Endothelial cell of umbilical vein (primary cell): ENCODE results near the gene TMEM40. TPM values are rescaled to one million over a fixed set of nuclear protein-coding genes. Genes with fewer than 3 reads are reported as not detected.
"Not testable (repeated sequence)": the region's sequence is repeated elsewhere in the genome, so short reads cannot be mapped to it uniquely, and the experiment has no call there.

Source experiments
- BruUV-seq: library from RNA; stranded (reverse); fragments of 400-500 nt; replicated peaks from 2 replicates; lab custom pipeline; 2021; lab: Mats Ljungman, UMichigan
- CTCF ChIA-PET: fragments of 300-600, 350-600 bp; sonication (Branson Sonifier 250); formaldehyde crosslinking; loops from one replicate; lab custom pipeline; 2021; ENCODE audit warnings: antibody characterized with exemption, inconsistent platforms; lab: Charles Lee
- POLR2A ChIA-PET: fragments of 300-600, 350-600 bp; sonication (Branson Sonifier 250); formaldehyde crosslinking; loops from one replicate; lab custom pipeline; 2021; ENCODE audit warnings: antibody characterized with exemption, inconsistent platforms; lab: Charles Lee
- DNase-seq: peaks from one replicate; pipeline ENCODE4 v3.0.0-alpha.2; 2011; ENCODE audit warnings: low read depth, low spot score
- FAIRE-seq: peaks from 2 replicates; lab custom pipeline; 2011; peaks lifted over from hg19 to GRCh38; lab: Jason Lieb, UNC
- H2AFZ ChIP-seq: 2 replicates; pipeline ENCODE4 v1.6.0; 2012; ENCODE audit warnings: low read depth, low read length, control low read depth, inconsistent platforms
- H3K27ac ChIP-seq: 2 replicates; pipeline ENCODE4 v1.5.1; 2011; ENCODE audit warnings: low read depth, mild to moderate bottlenecking, control low read depth, low read length, moderate library complexity; ENCODE audit not compliant: insufficient read depth
- H3K27me3 ChIP-seq, 2 experiments: 2 replicates each; pipeline versions ENCODE4 v1.6.0 to v1.6.1; 2011; ENCODE audit warnings: low read length in 2 of 2, mixed read lengths in 1 of 2; ENCODE audit not compliant: control insufficient read depth in 2 of 2, insufficient read depth in 2 of 2
- H3K36me3 ChIP-seq, 2 experiments: 2 replicates in 1 of 2; 3 replicates in 1 of 2; pipeline ENCODE4 v1.5.1; 2011; ENCODE audit warnings: low read length in 2 of 2, mild to moderate bottlenecking in 1 of 2, moderate library complexity in 1 of 2; ENCODE audit not compliant: control insufficient read depth in 2 of 2, insufficient read depth in 2 of 2; ENCODE audit errors: extremely low read depth in 1 of 2
- H3K4me1 ChIP-seq: 3 replicates; pipeline ENCODE4 v1.5.1; 2011; ENCODE audit warnings: mild to moderate bottlenecking, low read length; ENCODE audit not compliant: control insufficient read depth, insufficient read depth; ENCODE audit errors: extremely low read depth
- H3K4me2 ChIP-seq: 2 replicates; pipeline ENCODE4 v1.6.1; 2011; ENCODE audit warnings: low read length, control low read depth, mixed read lengths; ENCODE audit not compliant: insufficient read depth
- H3K4me3 ChIP-seq, 3 experiments: fragments of 200-600 bp in 1 of 3; sonication (generic), shearing (Covaris generic) in 1 of 3; replicated peaks in 1 of 3; 2 replicates each; pipeline ENCODE4 v1.5.1; 2011 to 2016; ENCODE audit warnings: control low read depth in 3 of 3, low read length in 3 of 3, mild to moderate bottlenecking in 2 of 3, inconsistent platforms in 1 of 3, low read depth in 1 of 3, moderate library complexity in 1 of 3; ENCODE audit not compliant: insufficient read depth in 1 of 3
- H3K79me2 ChIP-seq: 2 replicates; pipeline ENCODE4 v1.6.0; 2012; ENCODE audit warnings: low read length, inconsistent platforms; ENCODE audit not compliant: control insufficient read depth, insufficient read depth
- H3K9ac ChIP-seq: replicated peaks from 2 replicates; pipeline ENCODE3; 2011; ENCODE audit warnings: low read length, control low read depth; ENCODE audit not compliant: insufficient read depth; ENCODE audit errors: extremely low read depth
- H3K9me1 ChIP-seq: replicated peaks from 3 replicates; pipeline ENCODE4 v1.6.0; 2011; ENCODE audit warnings: mild to moderate bottlenecking, low read length; ENCODE audit not compliant: control insufficient read depth, insufficient read depth; ENCODE audit errors: extremely low read depth
- H3K9me3 ChIP-seq: replicated peaks from 2 replicates; pipeline ENCODE4 v1.5.1; 2012; ENCODE audit warnings: low read length, inconsistent platforms; ENCODE audit not compliant: control insufficient read depth, insufficient read depth
- H4K20me1 ChIP-seq: replicated peaks from 2 replicates; pipeline ENCODE3; 2011; ENCODE audit warnings: mild to moderate bottlenecking, low read length; ENCODE audit not compliant: control insufficient read depth, insufficient read depth; ENCODE audit errors: extremely low read depth
- FOS ChIP-seq: IDR thresholded peaks from 2 replicates; pipeline ENCODE4 v1.6.1; 2011; ENCODE audit warnings: mild to moderate bottlenecking, low read length, moderate library complexity, borderline replicate concordance; ENCODE audit not compliant: insufficient read depth
- JUN ChIP-seq: IDR thresholded peaks from 2 replicates; pipeline ENCODE4 v1.6.1; 2011; ENCODE audit warnings: borderline replicate concordance, low read depth; ENCODE audit not compliant: insufficient read length, insufficient read depth
- MYC ChIP-seq: IDR thresholded peaks from one replicate; pipeline ENCODE4 v1.6.1; 2011; ENCODE audit warnings: mild to moderate bottlenecking, low read depth, low read length
- POLR2AphosphoS5 ChIP-seq: IDR thresholded peaks from 2 replicates; pipeline ENCODE4 v1.6.1; 2012; ENCODE audit warnings: low read depth, mild to moderate bottlenecking, control low read depth, low read length, moderate library complexity; ENCODE audit not compliant: insufficient read depth
- dilution Hi-C: fragments of 300-500 bp; cut with MboI; formaldehyde crosslinking; loops from one replicate; pipeline ENCODE4 v1.15.0; 2019; ENCODE audit warnings: low sequenced_read_pairs; ENCODE audit not compliant: extremely low pct_ligation_motif_present
- intact Hi-C: fragments of 100-400 bp; cut with micrococcal nuclease; formaldehyde crosslinking; loops from one replicate; pipeline ENCODE4 v1.10.0; 2022
- polyA plus RNA-seq, 4 experiments: library from polyadenylated mRNA; depleted of rRNA in 3 of 4; stranded (reverse) in 3 of 4; unstranded in 1 of 4; fragments of >200 nt; gene quantifications; 2 replicates each; pipeline versions ENCODE4 v1.2.1 to v1.2.3, GENCODE V29; 2011 to 2012; ENCODE audit warnings: missing spikeins in 1 of 4
- total RNA-seq: library from RNA; stranded (reverse); gene quantifications from 2 replicates; pipeline ENCODE4 v1.2.3, GENCODE V29; 2021
- TF ChIP-seq, protein P1 (sequence below), 2 donors: IDR thresholded peaks; 1 replicate in 1 of 2; 2 replicates in 1 of 2; pipeline ENCODE4 v1.5.1; 2011; ENCODE audit warnings: low read length in 2 of 2, mild to moderate bottlenecking in 2 of 2, moderate library complexity in 2 of 2, control low read depth in 1 of 2, inconsistent platforms in 1 of 2, low read depth in 1 of 2; ENCODE audit not compliant: insufficient read depth in 1 of 2; ENCODE audit errors: extremely low read depth in 1 of 2
- TF ChIP-seq, protein P2 (sequence below): IDR thresholded peaks from 2 replicates; pipeline ENCODE4 v1.6.1; 2011; ENCODE audit not compliant: insufficient read depth, insufficient read length

The TMEM40 gene
- total and polyA plus RNA-seq, 2 donors (not counting 3 experiments of a cell fraction or from before 2014, with no cell fraction given), result not detected

DNA sequence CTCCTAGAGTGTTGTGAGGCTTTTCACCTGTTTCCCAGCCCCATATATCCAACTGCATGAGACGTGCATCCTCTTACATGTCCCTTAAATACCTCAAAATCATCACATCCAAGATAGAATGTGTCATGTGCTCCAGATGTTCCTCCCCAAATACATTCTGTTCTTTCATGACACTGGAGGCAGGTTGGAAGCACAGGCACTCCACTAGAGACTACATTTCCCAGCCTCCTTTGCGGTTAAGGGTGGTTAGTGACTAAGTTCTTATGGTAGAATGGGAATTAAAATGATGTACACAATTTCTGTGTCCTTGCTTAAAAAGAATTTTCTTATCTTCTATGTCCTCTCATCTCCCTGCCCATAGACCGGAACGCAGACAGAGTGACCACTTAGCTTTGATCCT, 34.3 kb downstream of the TMEM40 start:
- BruUV-seq, result no TSS peak
- TF ChIP-seq POLR2AphosphoS5, result no peak
- TF ChIP-seq, protein P1, sequence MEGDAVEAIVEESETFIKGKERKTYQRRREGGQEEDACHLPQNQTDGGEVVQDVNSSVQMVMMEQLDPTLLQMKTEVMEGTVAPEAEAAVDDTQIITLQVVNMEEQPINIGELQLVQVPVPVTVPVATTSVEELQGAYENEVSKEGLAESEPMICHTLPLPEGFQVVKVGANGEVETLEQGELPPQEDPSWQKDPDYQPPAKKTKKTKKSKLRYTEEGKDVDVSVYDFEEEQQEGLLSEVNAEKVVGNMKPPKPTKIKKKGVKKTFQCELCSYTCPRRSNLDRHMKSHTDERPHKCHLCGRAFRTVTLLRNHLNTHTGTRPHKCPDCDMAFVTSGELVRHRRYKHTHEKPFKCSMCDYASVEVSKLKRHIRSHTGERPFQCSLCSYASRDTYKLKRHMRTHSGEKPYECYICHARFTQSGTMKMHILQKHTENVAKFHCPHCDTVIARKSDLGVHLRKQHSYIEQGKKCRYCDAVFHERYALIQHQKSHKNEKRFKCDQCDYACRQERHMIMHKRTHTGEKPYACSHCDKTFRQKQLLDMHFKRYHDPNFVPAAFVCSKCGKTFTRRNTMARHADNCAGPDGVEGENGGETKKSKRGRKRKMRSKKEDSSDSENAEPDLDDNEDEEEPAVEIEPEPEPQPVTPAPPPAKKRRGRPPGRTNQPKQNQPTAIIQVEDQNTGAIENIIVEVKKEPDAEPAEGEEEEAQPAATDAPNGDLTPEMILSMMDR (IDR thresholded peaks at IDR 0.05; ENCODE audit: extremely low read depth in 1 of 2, insufficient read depth in 1 of 2, low read depth in 1 of 2, low read length in 2 of 2), result no peak
- TF ChIP-seq MYC, result no peak
- TF ChIP-seq, protein P2, sequence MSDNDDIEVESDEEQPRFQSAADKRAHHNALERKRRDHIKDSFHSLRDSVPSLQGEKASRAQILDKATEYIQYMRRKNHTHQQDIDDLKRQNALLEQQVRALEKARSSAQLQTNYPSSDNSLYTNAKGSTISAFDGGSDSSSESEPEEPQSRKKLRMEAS, result no peak
- TF ChIP-seq JUN, result no peak
- TF ChIP-seq FOS, result no peak
- ChIA-PET CTCF (no interaction called here), POLR2A (no interaction called here)
- H4K20me1 ChIP-seq, result no peaks in the 10 kb centered on the region
- no peak overlapping the region for H2AFZ ChIP-seq
- no peaks in the 10 kb centered on the region for H3K79me2 ChIP-seq
- H3K27ac ChIP-seq, result no peak overlapping the region
- H3K27me3 ChIP-seq, result peaks cover 0 to 1% of the 10 kb centered on the region in 2 experiments
- no peak overlapping the region for H3K4me2 ChIP-seq
- intact Hi-C loops (loop anchor here (5.0 kb wide), 1 partner anchor 62 kb away; the partner anchor contains the start of gene RAF1), dilution Hi-C loops (no loop called here)
- no peaks in the 10 kb centered on the region for H3K36me3 ChIP-seq
- no peaks in the 10 kb centered on the region for H3K4me1 ChIP-seq
- no peak overlapping the region for H3K9ac ChIP-seq
- FAIRE-seq (no peak), DNase-seq (no peak)
- no peaks in the 10 kb centered on the region for H3K9me3 ChIP-seq
- H3K4me3 ChIP-seq, result no peak overlapping the region
- no peaks in the 10 kb centered on the region for H3K9me1 ChIP-seq

DNA sequence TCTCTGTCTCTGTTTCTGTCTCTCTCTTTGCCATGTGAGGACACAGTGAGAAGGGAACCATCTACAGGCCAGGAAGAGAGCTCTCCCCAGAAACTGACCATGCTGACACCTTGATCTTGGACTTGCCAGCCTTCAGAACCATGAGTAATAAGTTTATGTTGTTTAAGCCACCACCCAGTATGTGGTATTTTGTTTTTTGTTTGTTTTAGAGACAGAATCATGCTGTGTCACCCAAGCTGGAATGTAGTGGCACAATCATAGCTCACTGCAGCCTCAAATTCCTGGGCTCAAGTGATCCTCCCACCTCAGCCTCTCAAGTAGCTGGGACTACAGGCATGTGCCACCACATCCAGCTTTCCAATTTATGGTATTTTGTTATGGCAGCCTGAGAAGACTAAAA, 35.7 kb downstream of the TMEM40 start:
- H3K4me1 ChIP-seq, H3K9me1 ChIP-seq, H3K9me3 ChIP-seq, H3K36me3 ChIP-seq, dilution Hi-C loops, H3K79me2 ChIP-seq, H4K20me1 ChIP-seq, H2AFZ ChIP-seq, H3K9ac ChIP-seq, H3K27me3 ChIP-seq, DNase-seq, FAIRE-seq, H3K4me3 ChIP-seq, BruUV-seq, H3K4me2 ChIP-seq, H3K27ac ChIP-seq: not testable (repeated sequence)
- intact Hi-C loops, result loop anchor here (5.0 kb wide), 1 partner anchor 61 kb away; the partner anchor contains the start of gene RAF1
- ChIA-PET CTCF (interaction anchor here (1.1 to 1.2 kb wide), 2 partner anchors 64 to 588 kb away, joined by 3 read pairs; no protein-coding TSS in a partner anchor), POLR2A (interaction anchor here (0.7 kb wide), 1 partner anchor 108 kb away, joined by 3 read pairs; no protein-coding TSS in a partner anchor)
